H9 (cell line): ENCODE results near the gene LRMDA. TPM values are rescaled to one million over a fixed set of nuclear protein-coding genes. Genes with fewer than 3 reads are reported as not detected.

Experiments used
- DNase-seq: peaks from one replicate; pipeline ENCODE4 v3.0.0-alpha.2; 2017
- H2AFZ ChIP-seq: one replicate; pipeline ENCODE4 v1.6.1; 2013; ENCODE audit warnings: mild to moderate bottlenecking, low read length, control low read depth, moderate library complexity
- H2AK5ac ChIP-seq: 2 replicates; pipeline ENCODE4 v1.6.1; 2013; ENCODE audit warnings: low read length, control low read depth, mixed read lengths; ENCODE audit not compliant: insufficient read length
- H2BK120ac ChIP-seq: one replicate; pipeline ENCODE4 v1.6.1; 2013; ENCODE audit warnings: low read depth, mild to moderate bottlenecking, low read length, control low read depth, inconsistent platforms; ENCODE audit not compliant: poor library complexity, severe bottlenecking
- H2BK12ac ChIP-seq: 2 replicates; pipeline ENCODE4 v1.6.1; 2013; ENCODE audit warnings: low read length, control low read depth, mixed read lengths, low read depth; ENCODE audit not compliant: insufficient read length
- H2BK15ac ChIP-seq: 2 replicates; pipeline ENCODE4 v1.6.1; 2013; ENCODE audit warnings: low read depth, low read length, control low read depth
- H2BK20ac ChIP-seq: one replicate; pipeline ENCODE4 v1.6.1; 2013; ENCODE audit warnings: low read depth, mild to moderate bottlenecking, low read length, control low read depth, inconsistent platforms; ENCODE audit not compliant: poor library complexity, severe bottlenecking
- H2BK5ac ChIP-seq: 2 replicates; pipeline ENCODE4 v1.6.1; 2013; ENCODE audit warnings: low read length, control low read depth, mixed read lengths; ENCODE audit not compliant: insufficient read length
- H3K14ac ChIP-seq: 2 replicates; pipeline ENCODE4 v1.6.1; 2013; ENCODE audit warnings: low read length, control low read depth; ENCODE audit not compliant: insufficient read depth
- H3K18ac ChIP-seq: 2 replicates; pipeline ENCODE4 v1.6.1; 2013; ENCODE audit warnings: low read depth, mild to moderate bottlenecking, mixed read lengths, low read length, control low read depth; ENCODE audit not compliant: insufficient read length
- H3K23ac ChIP-seq: 2 replicates; pipeline ENCODE4 v1.6.1; 2013; ENCODE audit warnings: low read length, control low read depth, mixed read lengths, low read depth; ENCODE audit not compliant: insufficient read length
- H3K23me2 ChIP-seq: 2 replicates; pipeline ENCODE4 v1.6.1; 2013; ENCODE audit warnings: low read depth, mild to moderate bottlenecking, mixed read lengths, low read length, control low read depth; ENCODE audit not compliant: insufficient read length, poor library complexity, severe bottlenecking
- H3K27ac ChIP-seq: 2 replicates; pipeline ENCODE4 v1.5.1; 2013; ENCODE audit warnings: low read length, control low read depth, mixed read lengths, low read depth; ENCODE audit not compliant: insufficient read length
- H3K27me3 ChIP-seq: 2 replicates; pipeline ENCODE4 v1.6.1; 2013; ENCODE audit warnings: low read length, control low read depth, inconsistent platforms; ENCODE audit not compliant: insufficient read depth
- H3K4ac ChIP-seq: 2 replicates; pipeline ENCODE4 v1.6.1; 2013; ENCODE audit warnings: low read depth, mild to moderate bottlenecking, control low read depth, inconsistent platforms, low read length, moderate library complexity
- H3K4me1 ChIP-seq: 2 replicates; pipeline ENCODE4 v1.6.1; 2013; ENCODE audit warnings: low read length, control low read depth, inconsistent platforms; ENCODE audit not compliant: insufficient read depth
- H3K4me2 ChIP-seq: 2 replicates; pipeline ENCODE4 v1.6.1; 2013; ENCODE audit warnings: low read length, control low read depth, mixed read lengths; ENCODE audit not compliant: insufficient read length, insufficient read depth
- H3K56ac ChIP-seq: 2 replicates; pipeline ENCODE4 v1.6.1; 2013; ENCODE audit warnings: low read depth, mild to moderate bottlenecking, mixed read lengths, low read length, control low read depth; ENCODE audit not compliant: insufficient read length
- H3K79me1 ChIP-seq: 2 replicates; pipeline ENCODE4 v1.6.1; 2013; ENCODE audit warnings: low read depth, mild to moderate bottlenecking, moderate library complexity, low read length, control low read depth, inconsistent platforms; ENCODE audit not compliant: insufficient read depth, poor library complexity, severe bottlenecking
- H3K79me2 ChIP-seq: 2 replicates; pipeline ENCODE4 v1.6.1; 2013; ENCODE audit warnings: low read length, control low read depth, inconsistent platforms; ENCODE audit not compliant: insufficient read depth
- H3K9ac ChIP-seq: 2 replicates; pipeline ENCODE4 v1.6.1; 2013; ENCODE audit warnings: low read length, control low read depth, mixed read lengths; ENCODE audit not compliant: insufficient read length; ENCODE audit errors: extremely low read depth
- H3K9me3 ChIP-seq: one replicate; pipeline ENCODE4 v1.6.1; 2013; ENCODE audit warnings: low read depth, low read length, inconsistent platforms; ENCODE audit not compliant: control insufficient read depth
- H3T11ph ChIP-seq: one replicate; pipeline ENCODE4 v1.6.1; 2013; ENCODE audit warnings: mild to moderate bottlenecking, low read length, control low read depth, inconsistent platforms
- H4K20me1 ChIP-seq: one replicate; pipeline ENCODE4 v1.6.1; 2013; ENCODE audit not compliant: control insufficient read depth, insufficient read length, insufficient read depth
- H4K5ac ChIP-seq: 2 replicates; pipeline ENCODE4 v1.6.1; 2013; ENCODE audit warnings: low read depth, mild to moderate bottlenecking, mixed read lengths, low read length, control low read depth; ENCODE audit not compliant: insufficient read length
- H4K8ac ChIP-seq: replicated peaks from 2 replicates; pipeline ENCODE4 v1.6.1; 2013; ENCODE audit warnings: low read length, control low read depth, mixed read lengths, low read depth; ENCODE audit not compliant: insufficient read length
- H4K91ac ChIP-seq: 2 replicates; pipeline ENCODE4 v1.6.1; 2013; ENCODE audit warnings: low read depth, mild to moderate bottlenecking, moderate library complexity, mixed read lengths, low read length, control low read depth; ENCODE audit not compliant: insufficient read length
- H3K27ac Mint-ChIP-seq, 3 experiments: 2 replicates in 2 of 3; 3 replicates in 1 of 3; pipeline ENCODE4 v1.8.0; 2020 to 2021; ENCODE audit warnings: mixed read lengths in 3 of 3, mild to moderate bottlenecking in 1 of 3, moderate library complexity in 1 of 3
- H3K27me3 Mint-ChIP-seq: 2 replicates; pipeline ENCODE4 v1.8.0; 2021; ENCODE audit warnings: low read depth, mild to moderate bottlenecking, moderate library complexity, mixed read lengths
- H3K36me3 Mint-ChIP-seq, 3 experiments: 2 replicates in 2 of 3; 3 replicates in 1 of 3; pipeline ENCODE4 v1.8.0; 2020 to 2021; ENCODE audit warnings: low read depth in 3 of 3, mixed read lengths in 3 of 3; ENCODE audit not compliant: insufficient read depth in 1 of 3
- H3K4me1 Mint-ChIP-seq, 2 experiments: 2 replicates each; pipeline ENCODE4 v1.8.0; 2020; ENCODE audit warnings: mixed read lengths in 2 of 2
- H3K4me3 Mint-ChIP-seq, 2 experiments: 2 replicates in 1 of 2; 3 replicates in 1 of 2; pipeline ENCODE4 v1.8.0; 2020 to 2021; ENCODE audit warnings: mild to moderate bottlenecking in 2 of 2, mixed read lengths in 2 of 2, moderate library complexity in 1 of 2
- H3K9me3 Mint-ChIP-seq, 2 experiments: 2 replicates in 1 of 2; 3 replicates in 1 of 2; pipeline ENCODE4 v1.8.0; 2020; ENCODE audit warnings: mild to moderate bottlenecking in 2 of 2, mixed read lengths in 2 of 2, moderate library complexity in 1 of 2
- WGBS: extraction: QIAGEN DNeasy Blood & Tissue Kit; methylation state at CpG from one replicate; pipeline ENCODE4 v1.1.7; 2013; ENCODE audit warnings: missing lambda C conversion rate, low lambda C conversion rate, mixed read lengths; ENCODE audit not compliant: insufficient read length; ENCODE audit errors: extremely low coverage; 5-methylcytosine and 5-hydroxymethylcytosine counted together
- total RNA-seq: library from RNA; stranded (reverse); gene quantifications from 2 replicates; pipeline ENCODE4 v1.2.1, GENCODE V29; 2021
- TF ChIP-seq, protein P1 (sequence below): fragments of 200-600 bp; sonication (generic); conservative IDR thresholded peaks from 3 replicates; pipeline ENCODE4 v1.8.0; 2021; ENCODE audit warnings: antibody characterized with exemption, mild to moderate bottlenecking

Gene LRMDA
- total RNA-seq, 1 experiment from 2014 or later: 1.8 TPM

DNA sequence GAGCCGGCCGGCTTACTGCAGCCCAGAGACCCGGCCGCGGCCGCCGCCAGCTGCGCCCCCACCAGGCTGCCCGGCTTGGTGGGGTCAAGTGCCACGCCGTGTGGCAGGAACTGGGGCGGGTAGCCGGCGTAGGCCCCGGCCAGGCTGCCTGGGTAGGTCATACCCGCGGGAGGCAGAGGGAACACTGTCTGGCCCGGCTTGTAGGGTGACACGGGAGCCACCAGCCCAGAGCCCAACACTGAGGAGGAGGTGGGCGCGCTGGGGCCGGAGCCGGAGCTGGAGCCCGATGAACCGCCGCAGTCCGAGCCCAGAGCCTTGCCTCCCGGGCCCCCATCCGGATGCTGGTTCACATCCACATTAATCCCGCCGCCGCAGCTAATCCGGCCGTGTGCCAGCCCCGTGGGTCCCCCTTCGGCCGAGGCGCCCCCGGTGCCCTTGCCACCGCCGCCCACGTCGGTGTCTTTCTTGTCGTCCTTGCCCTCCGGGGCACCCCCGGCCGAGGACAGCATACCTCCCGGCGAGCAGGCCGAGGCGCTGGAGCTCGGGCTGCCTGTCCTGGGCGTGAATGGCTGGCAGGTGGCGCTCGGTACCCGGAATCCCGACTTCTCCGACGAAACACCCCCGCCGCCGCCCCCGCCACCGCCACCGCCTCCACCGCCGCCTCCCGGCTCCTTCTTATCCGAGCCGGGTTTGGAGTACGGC lies 31.8 kb upstream of the LRMDA start:
- Histone ChIP-seq H4K5ac (no peak overlapping the region), H2BK120ac (no peak overlapping the region), H3T11ph (no peak overlapping the region), H4K20me1 (no peaks in the 10 kb centered on the region), H3K27me3 (peaks cover 71% of the 10 kb centered on the region), H3K79me2 (no peaks in the 10 kb centered on the region), H3K4ac (no peak overlapping the region), H3K23ac (no peak overlapping the region), H3K79me1 (no peaks in the 10 kb centered on the region), H2BK12ac (no peak overlapping the region), H4K91ac (no peak overlapping the region), H3K23me2 (peaks cover 37% of the 10 kb centered on the region), H3K18ac (no peak overlapping the region), H3K56ac (no peak overlapping the region), H2BK20ac (no peak overlapping the region), H2BK15ac (no peak overlapping the region), H3K14ac (no peak overlapping the region; the same call in 1 of the 2 replicates), H3K9ac (no peak overlapping the region), H3K9me3 (no peaks in the 10 kb centered on the region), H2AK5ac (no peak overlapping the region), H3K27ac (no peak overlapping the region), H4K8ac (no peak overlapping the region), H3K4me1 (no peaks in the 10 kb centered on the region; the same call in none of the 2 replicates), H2AFZ (no peak overlapping the region), H2BK5ac (no peak overlapping the region), H3K4me2 (peak overlapping the region; percentile 11)
- Mint-ChIP-seq H3K27me3 (peaks cover 98% of the 10 kb centered on the region), H3K9me3 (peaks cover 2 to 8% of the 10 kb centered on the region in 2 experiments; a peak in 2 of 5 replicates), H3K27ac (no peak overlapping the region), H3K4me3 (peak overlapping the region in 1 of 2 experiments; percentile 78; a peak in 4 of 5 replicates), H3K4me1 (peaks cover 27 to 43% of the 10 kb centered on the region in 2 experiments), H3K36me3 (no peaks in the 10 kb centered on the region; a peak in 1 of 7 replicates)
- WGBS: no CpG with 5 or more reads among the region's 71 CpGs
- TF ChIP-seq, protein P1, sequence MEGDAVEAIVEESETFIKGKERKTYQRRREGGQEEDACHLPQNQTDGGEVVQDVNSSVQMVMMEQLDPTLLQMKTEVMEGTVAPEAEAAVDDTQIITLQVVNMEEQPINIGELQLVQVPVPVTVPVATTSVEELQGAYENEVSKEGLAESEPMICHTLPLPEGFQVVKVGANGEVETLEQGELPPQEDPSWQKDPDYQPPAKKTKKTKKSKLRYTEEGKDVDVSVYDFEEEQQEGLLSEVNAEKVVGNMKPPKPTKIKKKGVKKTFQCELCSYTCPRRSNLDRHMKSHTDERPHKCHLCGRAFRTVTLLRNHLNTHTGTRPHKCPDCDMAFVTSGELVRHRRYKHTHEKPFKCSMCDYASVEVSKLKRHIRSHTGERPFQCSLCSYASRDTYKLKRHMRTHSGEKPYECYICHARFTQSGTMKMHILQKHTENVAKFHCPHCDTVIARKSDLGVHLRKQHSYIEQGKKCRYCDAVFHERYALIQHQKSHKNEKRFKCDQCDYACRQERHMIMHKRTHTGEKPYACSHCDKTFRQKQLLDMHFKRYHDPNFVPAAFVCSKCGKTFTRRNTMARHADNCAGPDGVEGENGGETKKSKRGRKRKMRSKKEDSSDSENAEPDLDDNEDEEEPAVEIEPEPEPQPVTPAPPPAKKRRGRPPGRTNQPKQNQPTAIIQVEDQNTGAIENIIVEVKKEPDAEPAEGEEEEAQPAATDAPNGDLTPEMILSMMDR: peak; percentile 76
- DNase-seq: peak; percentile 76
